ENCODE measurements around the gene YARS1. TPM values are rescaled to one million over a fixed set of nuclear protein-coding genes. Genes with fewer than 3 reads are reported as not detected.

YARS1 gene
- total and polyA plus RNA-seq, 2 of the 13 experiments (the other 11 are each of a cell fraction or from before 2014, with no cell fraction given): 50.1 to 113 TPM

DNA sequence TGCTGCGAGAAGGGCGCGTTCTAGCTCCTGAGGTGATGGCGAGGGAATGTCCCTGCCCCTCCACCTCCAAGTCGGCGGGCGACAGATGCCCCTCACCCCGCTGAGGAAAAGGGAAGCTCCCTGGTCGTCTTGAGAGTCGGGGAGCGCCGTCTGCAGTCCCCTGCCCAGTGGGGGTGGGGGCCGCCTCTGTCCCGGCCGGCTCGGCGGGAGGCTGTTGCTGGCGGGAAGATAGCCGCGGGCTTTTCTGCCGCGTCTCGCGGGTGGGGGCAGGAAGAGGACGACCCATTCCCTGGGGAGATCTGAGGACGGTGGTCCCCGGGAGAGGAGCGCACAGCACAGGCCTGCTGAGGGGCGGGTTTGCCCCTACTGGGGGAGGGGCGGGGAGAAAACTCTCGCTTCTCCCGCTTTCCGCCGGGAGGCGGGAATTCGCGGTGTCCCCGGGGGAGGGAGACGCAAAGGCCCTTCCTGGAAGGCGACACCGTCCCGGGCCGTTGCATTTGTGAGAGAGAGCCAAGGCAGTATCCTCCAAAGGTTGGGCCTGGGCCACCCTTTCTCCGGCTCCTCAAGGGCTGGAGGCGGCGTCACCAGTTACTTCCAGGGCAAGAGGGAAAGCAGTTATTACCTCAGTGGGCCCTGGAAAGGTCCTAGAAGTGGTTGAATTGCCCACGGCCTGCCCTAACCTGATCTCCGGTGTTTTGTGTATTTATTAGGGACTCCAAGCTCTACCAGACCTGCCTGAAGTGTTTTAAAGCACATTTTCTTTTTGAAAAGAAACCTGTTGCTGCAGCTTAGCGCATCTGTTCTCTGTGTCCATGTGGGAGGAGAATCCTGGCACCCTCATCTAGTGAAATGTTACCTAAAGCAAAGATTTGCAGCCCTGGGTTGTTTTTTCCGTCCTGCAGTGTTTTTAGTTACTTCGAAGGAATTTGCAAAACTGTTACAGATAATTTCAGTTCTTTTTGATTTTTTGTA is 943 bp upstream of the YARS1 start (continued):
- TF ChIP-seq DZIP1 (CRISPR knock-in tag; IDR thresholded peaks at IDR 0.05) (no peak), SNAPC5 (CRISPR knock-in tag; IDR thresholded peaks at IDR 0.05; ENCODE audit: borderline replicate concordance) (no peak), NFKB2 (CRISPR knock-in tag; IDR thresholded peaks at IDR 0.05; ENCODE audit: borderline replicate concordance) (peak; percentile 29; the same call in 1 of the 2 replicates), KLF6 (CRISPR knock-in tag; IDR thresholded peaks at IDR 0.05) (no peak), ZBTB33 (CRISPR knock-in tag; IDR thresholded peaks at IDR 0.05) (no peak), THAP7 (CRISPR knock-in tag; IDR thresholded peaks at IDR 0.05) (no peak), PHF20 (CRISPR knock-in tag; IDR thresholded peaks at IDR 0.05) (peak; percentile 40; the same call in 1 of the 2 replicates), ZNF740 (CRISPR knock-in tag; IDR thresholded peaks at IDR 0.05) (no peak), POLR2AphosphoS2 (IDR thresholded peaks at IDR 0.05; ENCODE audit: low read depth, low read length) (no peak), ZBTB8A (CRISPR knock-in tag; IDR thresholded peaks at IDR 0.05; ENCODE audit: borderline replicate concordance, low read depth) (peak; percentile 64; the same call in 1 of the 2 replicates), NKX3-1 (CRISPR knock-in tag; IDR thresholded peaks at IDR 0.05) (no peak), ZNF564 (CRISPR knock-in tag; IDR thresholded peaks at IDR 0.05) (no peak), ZNF333 (CRISPR knock-in tag; IDR thresholded peaks at IDR 0.05; ENCODE audit: borderline replicate concordance) (peak; percentile 70; the same call in 1 of the 2 replicates), ZNF275 (CRISPR knock-in tag; IDR thresholded peaks at IDR 0.05; ENCODE audit: borderline replicate concordance) (peak; percentile 77; the same call in 1 of the 2 replicates), FOSL1 (CRISPR knock-in tag; IDR thresholded peaks at IDR 0.05; ENCODE audit: borderline replicate concordance) (no peak), ZNF615 (CRISPR knock-in tag; IDR thresholded peaks at IDR 0.05; ENCODE audit: borderline replicate concordance) (no peak), ZNF557 (CRISPR knock-in tag; IDR thresholded peaks at IDR 0.05) (0 out of 2 replicates have a peak, but pooled peaks have one; percentile 45)
- TF ChIP-seq, protein P1, sequence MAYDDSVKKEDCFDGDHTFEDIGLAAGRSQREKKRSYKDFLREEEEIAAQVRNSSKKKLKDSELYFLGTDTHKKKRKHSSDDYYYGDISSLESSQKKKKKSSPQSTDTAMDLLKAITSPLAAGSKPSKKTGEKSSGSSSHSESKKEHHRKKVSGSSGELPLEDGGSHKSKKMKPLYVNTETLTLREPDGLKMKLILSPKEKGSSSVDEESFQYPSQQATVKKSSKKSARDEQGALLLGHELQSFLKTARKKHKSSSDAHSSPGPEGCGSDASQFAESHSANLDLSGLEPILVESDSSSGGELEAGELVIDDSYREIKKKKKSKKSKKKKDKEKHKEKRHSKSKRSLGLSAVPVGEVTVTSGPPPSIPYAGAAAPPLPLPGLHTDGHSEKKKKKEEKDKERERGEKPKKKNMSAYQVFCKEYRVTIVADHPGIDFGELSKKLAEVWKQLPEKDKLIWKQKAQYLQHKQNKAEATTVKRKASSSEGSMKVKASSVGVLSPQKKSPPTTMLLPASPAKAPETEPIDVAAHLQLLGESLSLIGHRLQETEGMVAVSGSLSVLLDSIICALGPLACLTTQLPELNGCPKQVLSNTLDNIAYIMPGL (CRISPR knock-in tag; IDR thresholded peaks at IDR 0.05; ENCODE audit: borderline replicate concordance in 1 of 2, low read depth in 1 of 2): peak; percentile 38 to 65; a peak in 3 of 4 replicates

Data from HepG2 (cell line).